ENCODE results near the gene POP5.
"Not testable (repeated sequence)": the region's sequence is repeated elsewhere in the genome, so short reads cannot be mapped to it uniquely, and the experiment has no call there.

The POP5 gene

GRCh38 chr12:120580787-120581723, at the start of gene POP5:
Gene POP5, minus strand, starts transcription at chr12:120581402. Its CDS starts 40 bp downstream, at chr12:120581362.
- peak; percentile 84 to 95 (median 91) for DNase-seq (ENCODE audit: low read depth in 3 of 3)

DNA sequence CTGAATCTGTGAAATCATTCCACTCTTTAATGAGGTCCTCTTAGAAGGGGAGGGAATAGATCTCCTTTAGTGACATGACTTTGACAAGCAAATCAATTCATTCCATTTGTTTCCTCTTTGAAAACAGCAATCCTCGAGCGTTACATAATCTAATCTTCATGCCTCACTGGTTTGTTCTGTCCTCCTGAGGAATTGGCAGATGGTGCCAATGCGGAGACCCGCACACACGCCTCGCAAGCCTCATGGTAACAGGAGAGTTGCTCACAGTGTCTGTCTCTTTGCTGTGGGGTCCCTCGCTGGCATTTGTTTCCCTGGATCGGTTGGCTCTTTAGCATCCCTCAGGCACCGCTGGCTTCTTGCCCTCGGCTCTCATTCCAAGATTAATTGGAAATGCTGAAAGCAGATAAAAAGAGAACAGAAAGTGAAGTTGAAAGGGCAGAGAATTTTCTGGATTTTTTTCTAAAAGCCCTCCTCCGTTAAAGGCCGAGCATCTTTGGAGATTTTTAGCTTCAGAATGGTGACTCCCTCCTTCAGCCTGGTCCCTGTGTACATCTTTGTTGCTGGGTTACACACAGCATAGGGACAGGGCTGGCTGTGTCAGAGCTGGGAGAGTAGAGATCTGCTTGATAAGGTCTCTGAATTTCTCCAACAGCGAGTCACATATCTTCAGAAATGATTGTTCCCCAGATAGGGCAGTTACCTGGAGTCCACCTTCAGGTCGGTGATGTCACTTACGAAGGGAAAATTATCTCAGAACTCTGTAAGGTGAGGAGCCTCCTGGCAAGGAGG, 49.1 kb upstream of the POP5 start:
- no peak for DNase-seq (ENCODE audit: low read depth in 3 of 3)

- DNase-seq (ENCODE audit: low read depth in 3 of 3), result no peak
These were observed 47.7 kb upstream of the POP5 start for GRCh38 chr12:120628919-120629318.

DNA sequence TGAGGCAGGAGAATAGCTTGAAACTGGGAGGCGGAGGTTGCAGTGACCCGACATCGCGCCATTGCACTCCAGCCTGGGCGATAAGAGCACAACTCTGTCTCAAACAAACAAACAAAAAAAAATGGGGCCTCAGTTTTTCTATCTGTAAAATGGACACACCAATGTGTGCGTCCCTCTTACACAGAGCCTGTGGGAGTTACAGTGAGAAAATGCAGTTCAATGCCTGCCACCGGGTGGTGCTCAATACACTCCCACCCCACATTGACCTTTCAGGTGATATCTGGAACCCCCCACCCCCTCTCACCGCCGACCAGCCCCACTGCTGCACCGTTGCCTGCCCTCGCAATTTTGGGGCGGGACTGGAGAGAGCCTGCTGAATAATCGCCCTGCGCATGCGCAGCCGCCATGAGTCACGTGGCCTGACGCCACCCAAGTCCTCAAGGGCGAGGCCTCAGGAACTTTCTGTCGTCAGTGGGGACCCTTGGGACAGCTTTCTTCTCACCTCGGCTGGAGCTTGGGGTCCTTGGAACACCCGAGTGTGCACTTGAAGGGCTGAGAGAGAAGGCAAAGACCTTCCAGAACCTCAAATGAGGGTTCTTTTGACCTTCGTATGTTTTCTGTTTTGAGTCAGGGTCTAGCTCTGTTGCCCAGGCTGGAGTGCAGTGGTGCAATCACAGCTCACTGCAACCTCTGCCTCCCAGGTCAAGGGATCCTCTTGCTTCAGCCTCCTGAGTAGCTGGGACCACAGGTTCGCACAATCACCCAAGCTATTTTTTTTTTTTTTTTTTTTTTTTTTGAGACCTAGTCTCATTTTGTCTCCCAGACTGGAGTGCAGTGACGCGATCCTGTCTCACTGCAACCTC, 44.6 kb upstream of the POP5 start:
- DNase-seq (ENCODE audit: low read depth in 3 of 3), result peak in 1 of 3 experiments; percentile 12

- DNase-seq (ENCODE audit: low read depth in 3 of 3), result no peak
These were observed 39.4 kb upstream of the POP5 start for GRCh38 chr12:120620624-120621023.

- DNase-seq (ENCODE audit: low read depth in 3 of 3), result no peak
These were observed 37.9 kb upstream of the POP5 start for GRCh38 chr12:120618954-120619615.

DNA sequence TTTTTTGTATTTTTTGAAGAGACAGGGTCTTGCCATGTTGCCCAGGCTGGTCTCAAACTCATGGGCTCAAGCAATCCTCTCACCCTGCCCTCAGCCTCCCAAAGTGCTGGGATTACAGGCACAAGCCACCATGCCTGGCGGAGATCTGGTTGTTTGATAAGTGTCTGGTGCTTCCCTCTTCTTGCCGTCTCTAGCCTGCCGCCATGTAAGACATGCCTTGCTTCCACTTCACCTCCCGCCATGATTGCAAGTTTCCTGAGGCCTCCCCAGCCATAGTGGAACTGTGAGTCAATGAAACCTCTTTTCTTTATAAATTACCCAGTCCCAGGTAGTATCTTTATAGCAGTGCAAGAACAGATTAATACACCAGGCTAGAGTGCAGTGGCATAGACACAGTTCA, 36.6 kb upstream of the POP5 start:
- DNase-seq (ENCODE audit: low read depth in 3 of 3), result not testable (repeated sequence)

DNA sequence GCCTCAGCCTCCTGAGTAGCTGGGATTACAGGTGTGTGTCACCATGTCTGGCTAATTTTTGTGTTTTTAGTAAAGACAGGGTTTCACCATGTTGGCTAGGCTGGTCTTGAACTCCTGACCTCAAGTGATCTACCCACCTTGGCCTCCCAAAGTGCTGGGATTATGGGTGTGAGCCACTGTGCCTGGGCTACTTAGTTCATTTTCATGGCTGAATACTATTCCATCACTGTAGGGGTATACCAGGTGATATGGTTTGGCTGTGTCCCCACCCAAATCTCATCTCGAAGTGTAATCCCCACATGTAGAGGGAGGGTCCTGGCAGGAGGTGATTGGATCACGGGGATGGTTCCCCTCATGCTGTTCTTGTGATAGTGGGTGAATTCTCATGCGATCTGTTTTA, 36.0 kb upstream of the POP5 start:
- not testable (repeated sequence) for DNase-seq (ENCODE audit: low read depth in 3 of 3)

DNA sequence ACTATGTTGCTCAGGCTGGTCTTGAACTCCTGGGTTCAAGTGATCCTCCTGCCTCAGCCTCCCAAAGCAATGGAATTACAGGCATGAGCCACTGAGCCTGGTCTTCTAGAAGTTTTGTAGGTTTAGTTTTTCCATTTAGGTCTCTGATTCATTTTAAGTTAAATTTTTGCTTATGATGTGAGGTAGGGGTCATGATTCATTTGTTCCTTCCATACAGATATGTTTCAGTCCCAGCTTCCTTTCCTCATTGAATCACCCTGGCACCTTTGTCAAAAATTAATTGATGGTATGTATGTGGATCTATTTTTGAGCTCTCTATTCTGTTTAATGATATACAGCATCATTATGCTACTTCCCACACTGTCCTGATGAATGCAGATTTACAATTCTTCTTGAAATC, 33.6 kb upstream of the POP5 start:
- peak in 1 of 3 experiments; percentile 11 for DNase-seq (ENCODE audit: low read depth in 3 of 3)

GRCh38 chr12:120611534-120611933, 30.3 kb upstream of the POP5 start:
- not testable (repeated sequence) for DNase-seq (ENCODE audit: low read depth in 3 of 3)

DNA sequence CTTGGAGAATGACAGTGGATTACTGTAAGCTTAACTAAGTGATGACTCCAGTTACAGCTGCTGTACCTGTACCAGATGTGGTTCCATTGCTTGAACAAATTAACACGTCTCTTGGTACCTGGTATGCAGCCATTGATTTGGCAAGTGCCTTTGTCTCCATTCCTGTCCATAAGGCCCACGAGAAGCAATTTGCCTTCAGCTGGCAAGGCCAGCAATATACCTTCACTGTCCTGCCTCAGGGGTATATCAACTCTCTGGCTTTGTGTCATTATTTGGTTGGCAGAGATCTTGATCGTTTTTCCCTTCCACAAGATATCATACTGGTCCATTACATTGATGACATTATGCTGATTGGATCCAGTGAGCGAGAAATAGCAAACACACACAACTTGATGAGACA, 29.4 kb upstream of the POP5 start:
- no peak for DNase-seq (ENCODE audit: low read depth in 3 of 3)

- DNase-seq (ENCODE audit: low read depth in 3 of 3), result not testable (repeated sequence)
These were observed 21.2 kb upstream of the POP5 start for GRCh38 chr12:120602416-120602815.

- no peak for DNase-seq (ENCODE audit: low read depth in 3 of 3)
These were observed 18.7 kb upstream of the POP5 start for GRCh38 chr12:120599672-120600552.

- DNase-seq (ENCODE audit: low read depth in 3 of 3), result no peak
These were observed 17.7 kb upstream of the POP5 start for GRCh38 chr12:120598674-120599463.

GRCh38 chr12:120597861-120598260, 16.7 kb upstream of the POP5 start:
- no peak for DNase-seq (ENCODE audit: low read depth in 3 of 3)

DNA sequence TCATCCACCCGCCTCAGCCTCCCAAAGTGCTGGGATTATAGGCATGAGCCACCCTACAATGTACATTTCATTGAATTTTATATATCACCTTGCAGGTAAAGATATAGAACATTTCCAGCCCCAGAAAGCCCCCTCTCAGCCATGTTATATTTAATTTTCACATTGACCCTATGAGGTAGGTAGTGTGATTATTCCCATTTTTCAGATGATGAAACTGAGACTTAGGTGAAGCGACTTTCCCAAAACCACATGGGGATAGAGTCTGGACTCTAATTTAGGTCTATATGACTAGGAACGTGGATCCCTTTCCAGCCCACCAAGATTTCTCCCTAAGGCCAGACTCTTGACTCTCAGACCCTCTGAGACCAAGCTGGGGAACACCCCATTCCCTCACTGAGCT, 15.7 kb upstream of the POP5 start:
- no peak for DNase-seq (ENCODE audit: low read depth in 3 of 3)

- no peak for DNase-seq (ENCODE audit: low read depth in 3 of 3)
These were observed 11.2 kb upstream of the POP5 start for GRCh38 chr12:120592121-120593049.

GRCh38 chr12:120590741-120591407, 9.7 kb upstream of the POP5 start:
- DNase-seq (ENCODE audit: low read depth in 3 of 3), result no peak

Data from stimulated activated CD4-positive, alpha-beta T cell treated with anti-CD3 and anti-CD28 coated beads, TNF-alpha, amount 100 ng/mL, for 24 hours (primary cell).